Measurements from ENCODE around the gene CACNB4. TPM values are rescaled to one million over a fixed set of nuclear protein-coding genes. Genes with fewer than 3 reads are reported as not detected.

The CACNB4 gene
- total RNA-seq, 1 donor: 4.3 TPM

- no peaks in the 10 kb centered on the region for H3K79me2 ChIP-seq (ENCODE audit: insufficient read depth, low read length)
Observed at GRCh38 chr2:151841047-151841424, 257.8 kb downstream of the CACNB4 start.

DNA sequence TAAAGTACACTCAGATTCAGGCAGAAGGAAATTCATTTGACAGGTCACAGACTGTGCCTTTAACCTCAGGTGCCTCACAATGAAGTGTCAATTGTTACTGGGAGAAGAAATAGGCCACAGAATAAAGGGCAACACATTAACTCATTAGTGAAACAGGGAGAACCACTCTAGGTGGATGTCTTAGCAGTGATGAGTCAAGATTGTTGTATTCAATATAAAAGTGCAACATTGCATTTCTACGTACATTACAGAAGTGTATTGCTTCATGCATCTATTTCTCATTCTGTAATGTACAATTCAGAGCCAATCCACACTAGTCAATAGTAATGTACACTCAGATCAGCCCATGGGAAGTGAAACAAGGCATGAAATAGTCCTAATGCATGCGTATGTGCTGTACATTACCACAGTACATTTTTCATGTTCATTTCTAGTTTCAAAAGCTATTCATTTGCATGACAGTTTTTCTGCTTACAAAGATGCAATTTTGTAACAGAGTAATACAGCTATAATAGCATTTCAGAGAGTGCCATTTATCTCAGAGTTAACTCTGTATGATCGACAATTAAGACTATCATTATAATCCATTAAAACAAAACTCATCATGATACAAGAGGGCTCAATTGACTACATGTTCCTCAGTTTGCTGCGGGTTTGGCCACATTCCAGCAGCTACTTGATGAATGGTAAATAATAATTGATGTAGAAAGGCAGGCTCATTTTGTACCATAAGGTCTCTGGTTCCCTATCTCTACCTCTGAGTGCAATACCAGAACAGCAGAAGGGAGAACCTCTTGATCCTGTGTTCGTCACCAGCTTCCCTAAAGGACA, 258.4 kb downstream of the CACNB4 start:
- Histone ChIP-seq H3K4me2 (ENCODE audit: insufficient read depth, low read length) (no peak overlapping the region), H3K36me3 (ENCODE audit: insufficient read depth, low read length) (no peaks in the 10 kb centered on the region), H3K9me3 (ENCODE audit: low read depth, low read length) (no peaks in the 10 kb centered on the region), H3K27me3 (ENCODE audit: insufficient read depth, low read length) (no peaks in the 10 kb centered on the region), H3K79me2 (ENCODE audit: insufficient read depth, low read length) (no peaks in the 10 kb centered on the region), H3K4me3 (ENCODE audit: insufficient read depth, low read length) (no peak overlapping the region), H3K4me1 (ENCODE audit: insufficient read depth, low read length) (no peaks in the 10 kb centered on the region), H4K20me1 (ENCODE audit: insufficient read depth, low read length) (no peaks in the 10 kb centered on the region), H3K27ac (ENCODE audit: low read depth, low read length) (no peak overlapping the region), H2AFZ (ENCODE audit: low read length) (no peak overlapping the region)
- no peak for DNase-seq (ENCODE audit: insufficient read length, low spot score, missing footprints)
- TF ChIP-seq, protein P1, sequence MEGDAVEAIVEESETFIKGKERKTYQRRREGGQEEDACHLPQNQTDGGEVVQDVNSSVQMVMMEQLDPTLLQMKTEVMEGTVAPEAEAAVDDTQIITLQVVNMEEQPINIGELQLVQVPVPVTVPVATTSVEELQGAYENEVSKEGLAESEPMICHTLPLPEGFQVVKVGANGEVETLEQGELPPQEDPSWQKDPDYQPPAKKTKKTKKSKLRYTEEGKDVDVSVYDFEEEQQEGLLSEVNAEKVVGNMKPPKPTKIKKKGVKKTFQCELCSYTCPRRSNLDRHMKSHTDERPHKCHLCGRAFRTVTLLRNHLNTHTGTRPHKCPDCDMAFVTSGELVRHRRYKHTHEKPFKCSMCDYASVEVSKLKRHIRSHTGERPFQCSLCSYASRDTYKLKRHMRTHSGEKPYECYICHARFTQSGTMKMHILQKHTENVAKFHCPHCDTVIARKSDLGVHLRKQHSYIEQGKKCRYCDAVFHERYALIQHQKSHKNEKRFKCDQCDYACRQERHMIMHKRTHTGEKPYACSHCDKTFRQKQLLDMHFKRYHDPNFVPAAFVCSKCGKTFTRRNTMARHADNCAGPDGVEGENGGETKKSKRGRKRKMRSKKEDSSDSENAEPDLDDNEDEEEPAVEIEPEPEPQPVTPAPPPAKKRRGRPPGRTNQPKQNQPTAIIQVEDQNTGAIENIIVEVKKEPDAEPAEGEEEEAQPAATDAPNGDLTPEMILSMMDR (IDR thresholded peaks at IDR 0.05; ENCODE audit: extremely low read depth, low read depth, low read length): no peak

More at GRCh38 chr2:151841047-151841424, 257.8 kb downstream of the CACNB4 start:
- H3K4me2 ChIP-seq (ENCODE audit: insufficient read depth, low read length): no peak overlapping the region
- DNase-seq (ENCODE audit: insufficient read length, low spot score, missing footprints): no peak
- H3K4me3 ChIP-seq (ENCODE audit: insufficient read depth, low read length): no peak overlapping the region
- no peaks in the 10 kb centered on the region for H4K20me1 ChIP-seq (ENCODE audit: insufficient read depth, low read length)
- H3K4me1 ChIP-seq (ENCODE audit: insufficient read depth, low read length): no peaks in the 10 kb centered on the region
- TF ChIP-seq, protein P1 (IDR thresholded peaks at IDR 0.05; ENCODE audit: extremely low read depth, low read depth, low read length): no peak
- no peaks in the 10 kb centered on the region for H3K36me3 ChIP-seq (ENCODE audit: insufficient read depth, low read length)
- no peak overlapping the region for H2AFZ ChIP-seq (ENCODE audit: low read length)
- no peaks in the 10 kb centered on the region for H3K9me3 ChIP-seq (ENCODE audit: low read depth, low read length)
- H3K27me3 ChIP-seq (ENCODE audit: insufficient read depth, low read length): no peaks in the 10 kb centered on the region
- H3K27ac ChIP-seq (ENCODE audit: low read depth, low read length): no peak overlapping the region

GRCh38 chr2:151837926-151838325, 260.9 kb downstream of the CACNB4 start:
- no peaks in the 10 kb centered on the region for H3K27me3 ChIP-seq (ENCODE audit: insufficient read depth, low read length)
- no peaks in the 10 kb centered on the region for H3K4me1 ChIP-seq (ENCODE audit: insufficient read depth, low read length)
- no peaks in the 10 kb centered on the region for H3K9me3 ChIP-seq (ENCODE audit: low read depth, low read length)
- H3K27ac ChIP-seq (ENCODE audit: low read depth, low read length): no peak overlapping the region
- no peaks in the 10 kb centered on the region for H3K36me3 ChIP-seq (ENCODE audit: insufficient read depth, low read length)
- TF ChIP-seq, protein P1 (IDR thresholded peaks at IDR 0.05; ENCODE audit: extremely low read depth, low read depth, low read length): no peak
- DNase-seq (ENCODE audit: insufficient read length, low spot score, missing footprints): no peak
- H3K4me3 ChIP-seq (ENCODE audit: insufficient read depth, low read length): no peak overlapping the region
- no peaks in the 10 kb centered on the region for H4K20me1 ChIP-seq (ENCODE audit: insufficient read depth, low read length)
- H3K4me2 ChIP-seq (ENCODE audit: insufficient read depth, low read length): no peak overlapping the region
- no peak overlapping the region for H2AFZ ChIP-seq (ENCODE audit: low read length)
- no peaks in the 10 kb centered on the region for H3K79me2 ChIP-seq (ENCODE audit: insufficient read depth, low read length)

GRCh38 chr2:151833984-151834383, 264.9 kb downstream of the CACNB4 start:
- no peaks in the 10 kb centered on the region for H3K9me3 ChIP-seq (ENCODE audit: low read depth, low read length)
- H4K20me1 ChIP-seq (ENCODE audit: insufficient read depth, low read length): no peaks in the 10 kb centered on the region
- no peak overlapping the region for H2AFZ ChIP-seq (ENCODE audit: low read length)
- peak; percentile 18 for DNase-seq (ENCODE audit: insufficient read length, low spot score, missing footprints)
- TF ChIP-seq, protein P1 (IDR thresholded peaks at IDR 0.05; ENCODE audit: extremely low read depth, low read depth, low read length): no peak
- H3K4me1 ChIP-seq (ENCODE audit: insufficient read depth, low read length): no peaks in the 10 kb centered on the region
- no peaks in the 10 kb centered on the region for H3K79me2 ChIP-seq (ENCODE audit: insufficient read depth, low read length)
- no peaks in the 10 kb centered on the region for H3K27me3 ChIP-seq (ENCODE audit: insufficient read depth, low read length)
- no peak overlapping the region for H3K27ac ChIP-seq (ENCODE audit: low read depth, low read length)
- H3K4me3 ChIP-seq (ENCODE audit: insufficient read depth, low read length): no peak overlapping the region
- H3K36me3 ChIP-seq (ENCODE audit: insufficient read depth, low read length): no peaks in the 10 kb centered on the region
- no peak overlapping the region for H3K4me2 ChIP-seq (ENCODE audit: insufficient read depth, low read length)
